Neural crest cell (in vitro differentiated cells): Measurements from ENCODE around the gene SEC14L3. TPM values are rescaled to one million over a fixed set of nuclear protein-coding genes. Genes with fewer than 3 reads are reported as not detected.

Experiments
- DNase-seq: peaks from one replicate; pipeline ENCODE4 v3.0.0; 2021; ENCODE audit warnings: low read depth, mixed read lengths, low spot score
- H3K27ac Mint-ChIP-seq: one replicate; pipeline ENCODE4 v1.8.0; 2021; ENCODE audit warnings: mild to moderate bottlenecking, mixed read lengths; ENCODE audit not compliant: unreplicated experiment
- H3K27me3 Mint-ChIP-seq: 2 replicates; pipeline ENCODE4 v1.8.0; 2021; ENCODE audit warnings: low read depth, mild to moderate bottlenecking, mixed read lengths
- H3K36me3 Mint-ChIP-seq: 2 replicates; pipeline ENCODE4 v1.8.0; 2021; ENCODE audit warnings: low read depth, mild to moderate bottlenecking, mixed read lengths
- H3K4me1 Mint-ChIP-seq: 2 replicates; pipeline ENCODE4 v1.8.0; 2021; ENCODE audit warnings: mixed read lengths
- H3K4me3 Mint-ChIP-seq: one replicate; pipeline ENCODE4 v1.8.0; 2021; ENCODE audit warnings: mild to moderate bottlenecking, mixed read lengths
- H3K9me3 Mint-ChIP-seq: 2 replicates; pipeline ENCODE4 v1.8.0; 2021; ENCODE audit warnings: mixed read lengths
- total RNA-seq: library from RNA; stranded (reverse); gene quantifications from 2 replicates; pipeline ENCODE4 v1.2.1, GENCODE V29; 2021
- TF ChIP-seq, protein P1 (sequence below): fragments of 200-600 bp; sonication (generic); conservative IDR thresholded peaks from 2 replicates; pipeline ENCODE4 v1.5.0; 2021; ENCODE audit warnings: antibody characterized with exemption, mild to moderate bottlenecking

Gene SEC14L3
- total RNA-seq, 1 donor from 2014 or later, result not detected

DNA sequence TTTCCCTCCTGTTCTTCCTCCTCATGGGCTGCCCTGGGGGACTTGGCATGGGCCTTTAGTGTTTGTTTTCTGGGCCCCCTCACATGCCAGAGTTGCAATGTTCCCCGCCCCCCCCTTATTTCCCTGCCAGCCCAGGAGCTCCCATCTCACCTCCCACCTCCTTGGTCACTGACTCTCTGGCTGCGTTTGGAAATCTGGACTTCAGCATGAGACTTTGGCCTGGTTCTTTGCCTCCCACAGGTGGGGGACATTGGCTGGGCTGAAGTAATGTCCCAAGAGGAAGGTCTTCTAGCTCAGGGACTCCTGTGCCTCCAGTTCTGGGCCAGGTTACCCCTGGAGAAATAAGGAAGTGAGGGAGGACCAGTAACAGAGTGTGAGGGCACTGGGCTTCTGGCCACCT, 39.3 kb downstream of the SEC14L3 start:
- H3K27ac Mint-ChIP-seq, result no peak overlapping the region
- H3K4me3 Mint-ChIP-seq, result no peak overlapping the region
- H3K4me1 Mint-ChIP-seq, result peaks cover 9% of the 10 kb centered on the region
- no peaks in the 10 kb centered on the region for H3K36me3 Mint-ChIP-seq
- no peaks in the 10 kb centered on the region for H3K27me3 Mint-ChIP-seq
- no peak for DNase-seq
- H3K9me3 Mint-ChIP-seq, result no peaks in the 10 kb centered on the region
- TF ChIP-seq, protein P1, sequence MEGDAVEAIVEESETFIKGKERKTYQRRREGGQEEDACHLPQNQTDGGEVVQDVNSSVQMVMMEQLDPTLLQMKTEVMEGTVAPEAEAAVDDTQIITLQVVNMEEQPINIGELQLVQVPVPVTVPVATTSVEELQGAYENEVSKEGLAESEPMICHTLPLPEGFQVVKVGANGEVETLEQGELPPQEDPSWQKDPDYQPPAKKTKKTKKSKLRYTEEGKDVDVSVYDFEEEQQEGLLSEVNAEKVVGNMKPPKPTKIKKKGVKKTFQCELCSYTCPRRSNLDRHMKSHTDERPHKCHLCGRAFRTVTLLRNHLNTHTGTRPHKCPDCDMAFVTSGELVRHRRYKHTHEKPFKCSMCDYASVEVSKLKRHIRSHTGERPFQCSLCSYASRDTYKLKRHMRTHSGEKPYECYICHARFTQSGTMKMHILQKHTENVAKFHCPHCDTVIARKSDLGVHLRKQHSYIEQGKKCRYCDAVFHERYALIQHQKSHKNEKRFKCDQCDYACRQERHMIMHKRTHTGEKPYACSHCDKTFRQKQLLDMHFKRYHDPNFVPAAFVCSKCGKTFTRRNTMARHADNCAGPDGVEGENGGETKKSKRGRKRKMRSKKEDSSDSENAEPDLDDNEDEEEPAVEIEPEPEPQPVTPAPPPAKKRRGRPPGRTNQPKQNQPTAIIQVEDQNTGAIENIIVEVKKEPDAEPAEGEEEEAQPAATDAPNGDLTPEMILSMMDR, result no peak

DNA sequence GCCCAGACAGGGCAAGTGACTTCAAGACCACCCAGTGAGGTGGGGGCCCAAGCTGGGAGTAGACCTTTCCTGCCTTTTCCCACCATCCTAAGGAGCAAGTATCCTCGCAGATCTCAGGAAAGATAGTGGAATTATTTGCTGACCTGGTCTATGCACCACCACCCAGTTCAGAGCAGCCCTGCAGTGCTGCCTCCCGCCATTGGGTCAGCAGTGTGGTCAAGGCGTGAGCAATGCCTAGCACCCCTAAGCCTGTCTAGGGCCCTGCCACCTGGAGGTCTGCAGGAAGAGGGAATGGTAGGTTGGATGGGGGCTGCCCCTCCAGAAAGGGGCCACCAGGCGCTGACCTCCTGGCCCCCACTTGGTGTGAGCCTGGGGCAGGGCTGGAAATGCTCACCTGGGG, 39.7 kb downstream of the SEC14L3 start:
- no peak overlapping the region for H3K27ac Mint-ChIP-seq
- no peak for DNase-seq
- H3K9me3 Mint-ChIP-seq, result no peaks in the 10 kb centered on the region
- H3K4me3 Mint-ChIP-seq, result no peak overlapping the region
- H3K27me3 Mint-ChIP-seq, result no peaks in the 10 kb centered on the region
- H3K4me1 Mint-ChIP-seq, result peaks cover 9% of the 10 kb centered on the region
- TF ChIP-seq, protein P1, result no peak
- no peaks in the 10 kb centered on the region for H3K36me3 Mint-ChIP-seq

DNA sequence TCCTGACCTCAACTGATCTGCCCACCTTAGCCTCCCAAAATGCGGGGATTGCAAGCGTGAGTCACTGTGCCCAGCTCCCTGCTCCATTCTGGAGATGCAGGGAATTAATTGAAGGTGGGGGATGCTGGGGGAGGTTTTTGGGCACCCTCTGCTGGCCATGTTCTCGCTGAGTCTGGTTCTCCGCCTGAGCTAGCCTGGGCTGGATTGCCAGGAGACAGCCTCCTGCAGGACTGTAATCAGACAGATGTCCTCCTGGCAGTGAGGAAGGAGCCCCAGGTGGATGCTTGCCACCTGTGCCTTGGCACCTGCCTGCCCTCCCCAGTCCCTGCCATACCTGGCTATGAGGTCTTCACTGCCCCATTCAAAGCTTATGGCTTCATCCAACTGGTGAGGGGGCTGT, 40.9 kb downstream of the SEC14L3 start:
- no peaks in the 10 kb centered on the region for H3K36me3 Mint-ChIP-seq
- H3K4me3 Mint-ChIP-seq, result no peak overlapping the region
- no peak overlapping the region for H3K27ac Mint-ChIP-seq
- TF ChIP-seq, protein P1, result no peak
- H3K4me1 Mint-ChIP-seq, result peaks cover 19% of the 10 kb centered on the region
- H3K9me3 Mint-ChIP-seq, result no peaks in the 10 kb centered on the region
- H3K27me3 Mint-ChIP-seq, result no peaks in the 10 kb centered on the region
- DNase-seq, result no peak

DNA sequence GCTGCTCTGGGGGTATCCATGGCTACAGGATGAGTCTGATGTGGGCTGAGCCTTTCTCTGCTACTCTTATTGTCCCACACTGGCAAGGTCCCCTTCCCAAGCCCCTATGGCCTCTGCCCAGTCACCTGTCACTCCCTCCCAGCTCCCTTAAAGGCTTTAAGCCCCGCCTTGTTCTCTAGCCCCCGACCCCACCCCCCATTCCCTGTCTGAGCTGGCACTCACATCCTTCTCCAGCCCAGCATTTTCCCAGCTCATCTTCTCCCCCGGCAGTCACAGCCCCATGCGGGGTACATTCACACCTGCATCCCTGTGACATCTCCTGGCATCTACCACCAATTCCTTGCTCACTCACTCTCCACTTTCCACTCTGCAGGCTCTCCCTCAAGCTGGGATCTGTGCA, 41.9 kb downstream of the SEC14L3 start:
- Mint-ChIP-seq H3K27ac (peak overlapping the region; percentile 39), H3K4me3 (no peak overlapping the region), H3K36me3 (no peaks in the 10 kb centered on the region), H3K9me3 (no peaks in the 10 kb centered on the region), H3K4me1 (peaks cover 18% of the 10 kb centered on the region), H3K27me3 (no peaks in the 10 kb centered on the region)
- no peak for DNase-seq
- TF ChIP-seq, protein P1, result no peak

DNA sequence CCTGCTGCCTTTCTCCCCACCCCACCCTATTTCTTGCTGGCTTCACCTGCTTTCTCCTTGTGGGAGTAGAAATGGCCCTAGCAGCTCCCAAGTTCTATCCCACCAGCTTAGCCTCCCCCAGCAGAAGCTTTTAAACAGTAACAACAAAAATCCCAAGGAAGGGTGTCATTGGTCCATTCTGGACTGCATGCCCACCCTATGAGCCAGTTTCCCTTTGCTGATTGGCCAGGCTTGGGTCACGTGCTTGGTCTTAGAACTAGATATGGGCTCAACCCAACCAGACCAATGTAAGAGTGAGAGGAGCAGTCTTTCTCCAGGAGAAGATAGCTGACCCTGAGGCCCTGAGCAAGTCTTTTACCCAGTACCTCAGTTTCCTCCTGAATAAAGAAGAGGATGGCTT, 43.9 kb downstream of the SEC14L3 start:
- Mint-ChIP-seq H3K9me3 (no peaks in the 10 kb centered on the region), H3K27ac (no peak overlapping the region), H3K27me3 (no peaks in the 10 kb centered on the region), H3K36me3 (no peaks in the 10 kb centered on the region), H3K4me3 (peak overlapping the region; percentile 91), H3K4me1 (peaks cover 35% of the 10 kb centered on the region)
- no peak for DNase-seq
- TF ChIP-seq, protein P1, result no peak
